Measurements from ENCODE around the gene TOR2A.

DNA sequence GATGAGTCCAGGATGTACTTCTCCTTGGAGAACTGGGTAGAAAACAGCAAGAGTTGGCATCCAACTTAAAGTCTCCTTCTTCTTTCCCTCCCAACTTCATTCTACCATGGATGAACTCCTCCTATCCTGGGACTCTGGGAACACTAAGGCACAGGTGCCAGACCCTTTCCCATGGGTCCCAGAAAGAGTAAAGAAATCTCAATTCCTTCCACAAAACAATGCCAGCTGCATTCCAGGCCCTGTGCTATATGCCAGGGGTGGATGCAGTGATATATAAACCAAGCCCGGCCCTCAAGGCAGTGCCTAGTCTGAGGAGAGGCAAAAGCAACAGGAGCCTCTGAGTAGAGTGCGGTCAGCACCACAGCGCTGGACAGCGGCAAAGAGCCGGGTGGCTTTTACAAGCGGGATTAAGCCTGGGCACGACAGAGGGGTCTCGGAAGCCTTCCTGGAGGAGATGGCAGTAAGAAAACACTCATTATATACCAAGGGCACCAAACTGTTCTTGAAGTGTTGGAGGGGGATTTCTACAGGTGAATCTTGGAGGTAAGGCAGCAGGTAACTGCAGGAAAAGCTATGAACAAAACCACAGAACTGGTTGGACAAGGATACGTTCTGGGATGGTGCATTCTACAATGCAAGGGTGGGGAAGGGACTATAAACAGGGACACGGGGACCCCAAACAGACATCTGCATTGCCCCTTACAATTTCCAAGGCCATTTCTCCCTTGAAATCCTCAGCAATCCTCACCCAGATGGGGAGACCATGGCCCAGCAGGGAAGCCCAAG, 16.4 kb upstream of the TOR2A start:
- TF ChIP-seq, protein P1, sequence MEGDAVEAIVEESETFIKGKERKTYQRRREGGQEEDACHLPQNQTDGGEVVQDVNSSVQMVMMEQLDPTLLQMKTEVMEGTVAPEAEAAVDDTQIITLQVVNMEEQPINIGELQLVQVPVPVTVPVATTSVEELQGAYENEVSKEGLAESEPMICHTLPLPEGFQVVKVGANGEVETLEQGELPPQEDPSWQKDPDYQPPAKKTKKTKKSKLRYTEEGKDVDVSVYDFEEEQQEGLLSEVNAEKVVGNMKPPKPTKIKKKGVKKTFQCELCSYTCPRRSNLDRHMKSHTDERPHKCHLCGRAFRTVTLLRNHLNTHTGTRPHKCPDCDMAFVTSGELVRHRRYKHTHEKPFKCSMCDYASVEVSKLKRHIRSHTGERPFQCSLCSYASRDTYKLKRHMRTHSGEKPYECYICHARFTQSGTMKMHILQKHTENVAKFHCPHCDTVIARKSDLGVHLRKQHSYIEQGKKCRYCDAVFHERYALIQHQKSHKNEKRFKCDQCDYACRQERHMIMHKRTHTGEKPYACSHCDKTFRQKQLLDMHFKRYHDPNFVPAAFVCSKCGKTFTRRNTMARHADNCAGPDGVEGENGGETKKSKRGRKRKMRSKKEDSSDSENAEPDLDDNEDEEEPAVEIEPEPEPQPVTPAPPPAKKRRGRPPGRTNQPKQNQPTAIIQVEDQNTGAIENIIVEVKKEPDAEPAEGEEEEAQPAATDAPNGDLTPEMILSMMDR (IDR thresholded peaks at IDR 0.05): no peak
- no peak for TF ChIP-seq POLR2A (IDR thresholded peaks at IDR 0.05)

All from testis (tissue), 2 donors.